ENCODE data around the gene CYBA. TPM values are rescaled to one million over a fixed set of nuclear protein-coding genes. Genes with fewer than 3 reads are reported as not detected.

The CYBA gene
- total RNA-seq, 4 donors from 2014 or later, result 17.4 to 72.0 (median 38.3) TPM

GRCh38 chr16:88690341-88691128 lies 39.7 kb upstream of the CYBA start:
- Histone ChIP-seq H3K27ac (no peak overlapping the region), H3K27me3 (peaks cover 7 to 8% of the 10 kb centered on the region in 2 donors), H3K4me3 (no peak overlapping the region), H3K9me3 (no peaks in the 10 kb centered on the region), H3K36me3 (no peaks in the 10 kb centered on the region), H3K4me1 (peaks cover 0 to 15% of the 10 kb centered on the region in 2 donors)
- TF ChIP-seq, protein P1, sequence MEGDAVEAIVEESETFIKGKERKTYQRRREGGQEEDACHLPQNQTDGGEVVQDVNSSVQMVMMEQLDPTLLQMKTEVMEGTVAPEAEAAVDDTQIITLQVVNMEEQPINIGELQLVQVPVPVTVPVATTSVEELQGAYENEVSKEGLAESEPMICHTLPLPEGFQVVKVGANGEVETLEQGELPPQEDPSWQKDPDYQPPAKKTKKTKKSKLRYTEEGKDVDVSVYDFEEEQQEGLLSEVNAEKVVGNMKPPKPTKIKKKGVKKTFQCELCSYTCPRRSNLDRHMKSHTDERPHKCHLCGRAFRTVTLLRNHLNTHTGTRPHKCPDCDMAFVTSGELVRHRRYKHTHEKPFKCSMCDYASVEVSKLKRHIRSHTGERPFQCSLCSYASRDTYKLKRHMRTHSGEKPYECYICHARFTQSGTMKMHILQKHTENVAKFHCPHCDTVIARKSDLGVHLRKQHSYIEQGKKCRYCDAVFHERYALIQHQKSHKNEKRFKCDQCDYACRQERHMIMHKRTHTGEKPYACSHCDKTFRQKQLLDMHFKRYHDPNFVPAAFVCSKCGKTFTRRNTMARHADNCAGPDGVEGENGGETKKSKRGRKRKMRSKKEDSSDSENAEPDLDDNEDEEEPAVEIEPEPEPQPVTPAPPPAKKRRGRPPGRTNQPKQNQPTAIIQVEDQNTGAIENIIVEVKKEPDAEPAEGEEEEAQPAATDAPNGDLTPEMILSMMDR (IDR thresholded peaks at IDR 0.05), result no peak
- TF ChIP-seq POLR2A (IDR thresholded peaks at IDR 0.05), result no peak
- intact Hi-C loops (cut with DNase I; ENCODE audit: low total_unique reads), result no loop called here
- no peak for DNase-seq

GRCh38 chr16:88688013-88688778 lies 37.3 kb upstream of the CYBA start:
- DNase-seq, result no peak

GRCh38 chr16:88687676-88688012 lies 36.8 kb upstream of the CYBA start:
- Histone ChIP-seq H3K4me1 (peaks cover 0 to 17% of the 10 kb centered on the region in 2 donors), H3K27me3 (peaks cover 15 to 24% of the 10 kb centered on the region in 2 donors), H3K4me3 (no peak overlapping the region), H3K27ac (no peak overlapping the region), H3K9me3 (no peaks in the 10 kb centered on the region), H3K36me3 (no peaks in the 10 kb centered on the region)
- no peak for DNase-seq
- TF ChIP-seq, protein P1 (IDR thresholded peaks at IDR 0.05), result no peak
- TF ChIP-seq POLR2A (IDR thresholded peaks at IDR 0.05), result no peak
- intact Hi-C loops (cut with DNase I; ENCODE audit: low total_unique reads), result no loop called here

More at GRCh38 chr16:88688013-88688778, 37.3 kb upstream of the CYBA start:
- peaks cover 15 to 24% of the 10 kb centered on the region in 2 donors for H3K27me3 ChIP-seq
- H3K27ac ChIP-seq, result no peak overlapping the region
- no peaks in the 10 kb centered on the region for H3K36me3 ChIP-seq
- H3K4me1 ChIP-seq, result peaks cover 0 to 17% of the 10 kb centered on the region in 2 donors
- TF ChIP-seq POLR2A (IDR thresholded peaks at IDR 0.05), result no peak
- TF ChIP-seq, protein P1 (IDR thresholded peaks at IDR 0.05), result no peak
- intact Hi-C loops (cut with DNase I; ENCODE audit: low total_unique reads), result no loop called here
- no peak overlapping the region for H3K4me3 ChIP-seq
- H3K9me3 ChIP-seq, result no peaks in the 10 kb centered on the region

DNA sequence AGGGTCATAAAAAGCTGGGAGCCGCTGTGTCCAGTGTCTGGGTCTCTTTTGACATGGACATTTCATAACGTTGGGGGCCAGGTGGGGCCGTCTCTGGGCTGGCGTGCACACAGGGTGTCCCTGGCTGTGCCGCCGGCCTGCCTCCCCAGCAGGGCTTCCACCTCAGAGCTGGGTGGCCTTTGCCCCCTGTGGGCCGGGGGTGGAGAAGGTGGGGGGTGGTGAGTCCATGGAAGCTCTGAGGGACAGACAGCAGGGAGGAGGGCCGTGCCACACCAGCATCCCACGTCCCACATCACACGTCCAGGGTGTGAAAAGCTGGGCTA lies 36.4 kb upstream of the CYBA start:
- H3K4me3 ChIP-seq, result no peak overlapping the region
- DNase-seq, result no peak
- intact Hi-C loops (cut with DNase I; ENCODE audit: low total_unique reads), result no loop called here
- H3K36me3 ChIP-seq, result no peaks in the 10 kb centered on the region
- H3K27me3 ChIP-seq, result peaks cover 15 to 26% of the 10 kb centered on the region in 2 donors
- H3K4me1 ChIP-seq, result peaks cover 0 to 17% of the 10 kb centered on the region in 2 donors
- H3K27ac ChIP-seq, result no peak overlapping the region
- no peaks in the 10 kb centered on the region for H3K9me3 ChIP-seq
- TF ChIP-seq, protein P1 (IDR thresholded peaks at IDR 0.05), result no peak
- TF ChIP-seq POLR2A (IDR thresholded peaks at IDR 0.05), result no peak

Measured in uterus (tissue), 4 donors.